HG02852 (cell line): ENCODE measurements around the gene LRMDA.

Experiments used
- ATAC-seq: cut with Tn5 transposase; IDR thresholded peaks from one replicate; pipeline ENCODE4 v1.9.1; 2021; ENCODE audit warnings: mild to moderate bottlenecking, moderate library complexity; ENCODE audit not compliant: unreplicated experiment

LRMDA gene

DNA sequence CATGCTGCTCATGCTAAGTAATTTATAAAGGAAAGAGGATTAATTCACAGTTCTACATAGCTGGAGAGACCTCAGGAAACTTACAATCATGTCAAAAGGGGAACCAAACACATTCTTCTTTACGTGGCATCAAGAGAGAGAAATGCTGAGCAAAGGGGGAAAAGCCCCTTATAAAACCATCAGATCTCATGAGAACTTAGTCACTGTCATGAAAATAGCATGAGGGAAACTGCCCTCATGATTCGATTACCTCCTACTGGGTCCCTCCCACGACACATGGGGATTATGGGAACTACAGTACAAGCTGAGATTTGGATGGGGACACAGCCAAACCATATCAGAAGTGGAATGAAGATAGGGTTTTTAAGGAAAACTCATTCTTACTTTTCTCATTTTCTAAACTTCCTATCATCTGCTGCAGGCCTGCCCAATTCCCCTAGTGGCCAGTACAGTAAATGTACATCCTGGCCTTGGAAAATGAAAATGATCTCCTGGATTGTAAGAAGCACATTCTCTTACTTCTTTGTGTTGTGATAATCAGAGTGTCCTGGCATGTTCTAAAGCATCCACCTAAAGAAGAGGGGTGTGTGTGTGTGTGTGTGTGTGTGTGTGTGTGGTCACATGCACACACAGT, 421.5 kb downstream of the LRMDA start:
- ATAC-seq: no peak

DNA sequence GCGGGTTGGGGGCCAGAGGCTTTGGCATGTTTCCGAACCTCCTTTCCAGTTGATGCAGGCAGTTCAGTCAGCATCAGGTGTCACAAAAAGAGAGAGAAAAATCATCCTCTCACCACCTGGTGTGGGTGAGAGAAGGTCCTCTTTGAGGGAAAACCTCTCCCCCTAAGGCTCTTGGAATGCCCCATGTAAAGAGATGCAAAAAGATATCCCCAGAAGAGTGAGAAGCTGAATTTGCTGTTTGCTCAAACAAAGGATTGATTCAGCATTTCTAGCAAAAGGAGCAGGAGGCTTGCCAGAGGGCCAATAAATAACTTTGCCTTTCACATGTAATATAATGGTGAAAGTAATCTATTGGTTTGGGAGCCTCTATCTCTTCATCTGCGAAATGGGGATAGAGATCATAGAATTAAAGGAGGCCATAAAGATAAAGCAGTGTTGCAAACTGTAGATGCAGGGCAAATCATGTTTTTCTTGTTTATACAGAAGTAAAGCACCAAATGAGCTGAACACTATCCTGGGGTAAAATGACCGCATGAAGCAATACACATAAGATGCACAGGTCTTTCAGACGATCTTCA, 425.9 kb downstream of the LRMDA start:
- no peak for ATAC-seq

DNA sequence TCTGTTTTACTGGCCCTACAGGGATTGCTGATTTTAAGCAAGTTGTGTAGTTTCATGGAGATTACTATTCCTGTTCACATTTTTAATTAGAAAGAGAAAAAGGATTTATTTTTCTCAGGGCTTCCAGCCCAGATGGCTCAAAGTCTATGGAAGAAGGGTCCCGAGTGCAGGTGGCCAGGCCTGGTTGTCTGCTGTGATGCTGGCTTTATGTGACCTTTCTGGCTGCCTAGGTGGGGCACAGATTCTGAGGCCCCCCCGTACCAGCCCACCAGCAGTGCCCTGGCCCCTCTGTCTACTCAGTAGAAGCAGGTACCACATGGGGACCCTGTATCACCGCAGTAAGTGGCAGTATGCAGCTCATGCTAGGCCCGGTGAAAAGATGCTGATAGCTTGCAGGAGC, 426.5 kb downstream of the LRMDA start:
- no peak for ATAC-seq

DNA sequence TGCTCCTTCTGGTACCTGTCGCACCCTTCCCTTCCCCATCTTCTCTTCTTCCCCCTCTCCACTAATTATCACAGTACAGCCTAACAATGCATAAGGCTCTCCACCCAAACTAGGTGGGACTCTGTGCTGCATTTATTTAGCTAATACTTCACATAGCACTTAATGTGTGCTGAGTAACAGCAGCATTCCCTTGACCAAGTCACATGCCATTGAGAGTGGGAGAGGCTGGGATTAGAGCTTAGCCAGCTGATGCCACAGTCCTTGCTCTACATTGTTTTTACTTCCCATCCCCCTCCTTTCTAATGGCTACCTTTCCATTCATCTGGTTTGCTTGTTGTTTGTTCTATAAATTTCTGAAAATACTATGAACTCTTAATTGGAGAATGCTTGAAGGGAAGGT, 426.9 kb downstream of the LRMDA start:
- no peak for ATAC-seq

DNA sequence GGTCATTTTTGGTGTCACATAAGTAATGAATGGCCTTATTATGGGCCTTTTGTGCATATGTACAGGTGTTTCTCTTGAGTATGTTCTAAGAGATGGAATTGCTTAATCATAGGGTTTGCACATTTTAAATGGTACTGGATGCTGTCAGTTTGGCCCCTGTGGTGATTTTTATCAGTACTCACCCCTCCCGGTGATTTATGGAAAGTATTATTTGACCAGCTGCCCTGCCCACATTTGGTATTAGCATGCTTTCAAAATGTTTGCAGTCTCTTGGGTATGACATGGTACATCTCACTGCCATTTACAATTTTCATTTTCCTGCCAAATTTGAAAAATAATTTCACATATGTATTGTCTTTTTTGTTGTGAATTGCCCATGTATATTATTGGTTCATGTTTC, 427.7 kb downstream of the LRMDA start:
- ATAC-seq: no peak

DNA sequence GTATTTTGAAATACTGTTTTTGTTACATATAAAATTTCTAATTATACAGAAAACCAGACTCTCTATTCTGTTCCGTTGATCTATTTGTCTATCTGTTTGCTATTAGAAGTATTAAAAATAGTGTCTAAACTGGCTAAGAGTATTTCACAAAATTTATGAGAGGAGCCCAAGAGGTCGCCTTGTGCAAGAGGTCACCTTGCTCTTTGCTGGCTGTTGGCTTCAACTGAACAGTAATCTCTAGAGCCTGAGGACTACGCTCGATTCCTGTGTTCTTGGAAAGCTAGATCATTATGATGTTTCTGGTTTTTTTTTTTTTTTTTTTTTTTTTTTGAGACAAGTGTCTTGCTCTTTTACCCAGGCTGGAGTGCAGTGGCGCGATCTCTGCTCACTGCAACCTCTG, 428.6 kb downstream of the LRMDA start:
- no peak for ATAC-seq

DNA sequence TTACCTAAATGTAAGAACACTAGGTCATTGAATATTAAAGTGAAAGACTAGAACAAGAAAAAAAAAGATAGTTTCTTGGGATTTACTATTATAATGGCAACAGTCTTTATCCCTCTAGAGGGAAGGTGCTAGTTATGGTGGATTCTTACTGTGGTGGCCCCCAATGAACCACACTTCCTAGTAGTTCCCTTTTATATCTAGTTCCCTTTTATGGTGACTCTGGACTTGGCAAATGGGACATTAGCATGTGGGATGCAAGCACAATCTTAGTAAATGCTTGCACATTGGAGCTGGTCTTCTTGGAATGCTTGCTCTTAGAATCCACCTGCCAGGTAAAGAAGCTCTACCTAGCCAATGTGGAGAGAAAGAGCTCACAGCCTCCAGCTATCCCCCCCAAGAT, 430.2 kb downstream of the LRMDA start:
- no peak for ATAC-seq

DNA sequence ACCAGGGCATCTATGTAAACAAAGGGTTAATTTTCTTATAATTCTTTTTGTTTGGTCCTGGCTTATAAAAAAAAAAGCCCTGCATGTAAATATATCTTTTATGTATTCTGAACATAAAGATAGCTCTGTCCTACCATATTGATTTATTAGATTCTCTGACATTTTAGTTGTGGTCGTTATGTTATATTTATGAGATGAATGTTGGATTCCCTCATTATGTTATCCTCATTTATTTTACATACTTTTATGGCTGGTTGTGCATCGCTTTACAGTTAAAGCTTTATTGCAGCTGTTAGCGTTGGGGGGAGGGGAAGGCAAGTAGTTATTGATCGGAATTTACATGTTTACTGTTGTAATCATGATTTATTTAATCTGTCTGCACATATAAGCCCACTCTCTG, 431.5 kb downstream of the LRMDA start:
- ATAC-seq: no peak

DNA sequence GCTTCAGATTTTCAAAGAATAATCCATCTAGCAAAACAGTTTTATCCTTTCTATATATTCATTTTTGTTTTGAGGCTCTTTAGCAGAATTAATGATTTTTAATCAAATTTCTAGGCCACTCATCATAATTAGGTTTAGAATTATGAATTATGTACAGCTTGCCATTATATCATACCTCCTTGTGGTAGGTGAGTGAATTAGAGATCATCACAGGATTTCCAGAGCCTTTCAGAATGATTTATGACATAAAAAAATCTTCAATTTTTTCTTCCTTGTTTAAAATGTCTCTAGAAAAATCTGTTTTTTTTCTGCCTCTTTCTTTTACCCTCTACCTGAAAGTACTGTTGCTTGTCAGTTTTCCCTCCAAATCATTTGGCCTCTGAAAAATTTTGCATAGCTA, 433.3 kb downstream of the LRMDA start:
- no peak for ATAC-seq

DNA sequence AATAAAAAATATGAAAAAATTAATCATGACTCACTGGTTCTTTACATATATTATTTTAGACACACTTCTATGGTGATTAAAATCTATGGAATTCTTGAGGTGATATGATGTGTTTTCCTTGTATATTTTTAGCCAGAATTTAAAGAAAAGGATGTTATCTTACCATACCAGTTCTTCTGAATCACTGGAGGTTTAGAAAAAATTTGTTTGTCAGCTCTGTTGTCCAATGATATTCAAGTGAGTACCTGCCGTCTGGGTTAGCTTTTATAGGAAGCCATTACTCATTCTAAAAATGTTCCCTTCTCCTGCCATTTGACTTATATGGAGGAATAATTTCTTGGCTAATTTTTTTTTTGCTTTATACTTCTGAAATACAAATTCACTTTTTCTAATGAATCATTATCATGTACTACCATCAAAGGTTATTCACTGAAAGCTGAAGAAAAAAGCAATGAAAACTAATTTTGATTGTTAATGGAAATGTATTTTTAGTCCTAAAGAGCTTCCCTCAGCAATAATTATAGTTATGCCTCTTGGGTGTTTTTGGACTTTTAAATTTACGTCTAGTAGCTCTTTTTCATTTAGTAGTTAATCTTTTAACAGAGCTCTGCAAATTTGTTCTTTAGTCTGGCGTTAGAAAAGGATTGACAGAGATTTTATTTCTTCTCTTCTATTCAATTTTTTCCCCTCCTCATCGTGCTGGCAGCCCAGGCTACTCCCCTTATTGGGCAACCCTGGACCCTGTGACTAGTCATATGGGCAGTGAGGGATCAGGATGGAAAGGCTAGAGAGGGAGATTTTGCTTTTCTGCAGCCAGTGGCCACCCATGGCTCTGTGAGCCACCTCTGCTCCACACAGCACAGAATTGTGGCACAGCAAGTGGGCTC, 434.2 kb downstream of the LRMDA start:
- no peak for ATAC-seq

DNA sequence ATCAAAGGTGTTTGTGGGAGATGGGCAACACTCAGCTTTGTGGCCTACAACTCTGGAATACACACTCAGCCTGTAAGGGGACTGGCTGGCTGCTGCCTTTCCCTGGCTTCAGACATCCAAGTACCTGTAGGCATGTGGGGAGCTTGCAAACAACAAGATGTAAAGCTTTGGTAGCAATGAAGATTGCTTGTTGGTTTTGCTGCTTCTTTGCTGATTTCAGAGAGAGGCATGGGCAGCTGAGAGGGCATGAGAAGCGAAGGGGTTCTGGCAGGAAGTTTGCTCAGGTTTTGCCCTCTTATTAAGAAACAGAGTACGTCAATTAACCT, 434.8 kb downstream of the LRMDA start:
- no peak for ATAC-seq

DNA sequence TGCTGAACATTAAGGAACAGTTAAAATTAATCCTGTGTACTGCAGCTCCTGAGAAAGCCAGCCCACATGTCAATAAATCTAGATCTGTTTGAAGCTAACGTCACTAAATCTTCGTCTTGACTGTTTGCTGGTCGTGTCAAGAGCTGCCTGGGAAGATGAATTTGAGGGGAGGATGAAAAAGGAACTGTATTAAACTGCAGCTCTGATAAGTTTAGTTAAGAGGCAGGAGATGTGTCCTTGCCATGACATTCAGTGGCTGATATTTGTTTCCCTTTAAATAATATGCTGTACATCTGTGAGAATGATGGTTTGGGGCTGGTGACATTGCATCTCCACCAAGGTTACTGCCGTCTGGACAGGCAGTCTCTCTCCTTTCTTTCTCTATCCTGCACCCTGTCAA, 435.3 kb downstream of the LRMDA start:
- ATAC-seq: no peak

DNA sequence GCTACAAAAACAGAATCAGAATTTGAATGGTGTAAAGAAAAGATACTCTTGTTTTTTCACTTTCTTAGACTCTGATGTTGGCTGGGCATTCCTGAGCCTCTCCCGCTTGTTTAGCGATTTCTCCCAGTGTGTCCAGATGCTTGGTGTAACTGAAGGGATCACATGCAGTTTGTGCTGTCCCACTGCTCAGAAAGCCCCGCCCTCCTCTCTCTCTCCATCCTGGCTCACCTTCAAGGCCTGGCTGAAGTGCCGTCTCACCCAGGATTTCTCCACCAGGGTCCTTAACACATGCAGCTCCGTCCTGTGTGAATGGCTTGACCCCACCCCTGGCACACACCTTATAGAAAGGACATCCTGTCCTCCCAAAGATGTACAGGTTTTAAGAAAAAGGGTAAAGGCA, 437.1 kb downstream of the LRMDA start:
- no peak for ATAC-seq

DNA sequence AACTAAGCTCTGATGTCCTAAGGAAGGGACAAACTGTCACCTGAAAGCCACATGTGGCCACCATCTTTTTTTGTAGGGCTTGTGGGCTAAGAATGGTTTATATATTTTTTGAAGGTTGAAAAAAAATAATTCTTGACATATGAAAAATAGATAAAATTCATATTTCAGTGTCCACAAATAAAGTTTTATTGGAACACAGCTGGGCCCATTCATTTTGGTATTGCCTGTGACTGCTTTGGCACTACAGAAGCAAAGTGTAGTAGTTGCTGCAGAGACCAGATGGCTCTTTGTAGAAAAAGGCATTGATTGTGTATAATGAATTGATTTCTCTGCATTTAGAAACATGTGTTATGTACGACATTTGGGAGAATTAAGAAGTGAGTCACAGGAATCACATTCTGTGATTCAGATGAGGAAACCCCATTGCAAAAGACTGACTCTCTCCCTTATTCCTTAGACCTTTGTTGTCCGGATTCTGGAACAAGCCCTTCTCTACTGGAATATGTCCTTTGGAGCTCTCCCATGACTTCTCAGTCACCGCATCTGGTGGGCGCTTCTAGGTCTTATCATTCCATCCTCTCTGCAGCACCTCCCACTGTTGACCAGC, 438.7 kb downstream of the LRMDA start:
- no peak for ATAC-seq

DNA sequence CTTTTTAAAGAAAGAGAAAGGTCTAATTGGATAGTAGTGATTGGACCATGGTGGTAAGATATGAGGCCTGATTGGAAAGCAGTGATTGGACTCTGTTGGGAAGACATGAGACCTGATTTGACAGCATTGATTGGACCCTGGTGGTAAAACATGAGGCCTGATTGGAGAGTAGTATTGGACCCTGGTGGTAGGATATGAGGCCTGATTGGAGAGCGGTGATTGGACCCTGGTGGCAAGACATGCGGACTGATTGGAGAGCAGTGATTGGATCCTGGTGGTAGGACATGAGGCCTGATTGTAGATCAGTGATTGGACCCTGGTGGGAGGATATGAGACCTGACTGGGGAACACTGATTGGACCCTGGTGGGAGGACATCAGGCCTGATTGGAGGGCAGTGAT, 444.3 kb downstream of the LRMDA start:
- no peak for ATAC-seq

DNA sequence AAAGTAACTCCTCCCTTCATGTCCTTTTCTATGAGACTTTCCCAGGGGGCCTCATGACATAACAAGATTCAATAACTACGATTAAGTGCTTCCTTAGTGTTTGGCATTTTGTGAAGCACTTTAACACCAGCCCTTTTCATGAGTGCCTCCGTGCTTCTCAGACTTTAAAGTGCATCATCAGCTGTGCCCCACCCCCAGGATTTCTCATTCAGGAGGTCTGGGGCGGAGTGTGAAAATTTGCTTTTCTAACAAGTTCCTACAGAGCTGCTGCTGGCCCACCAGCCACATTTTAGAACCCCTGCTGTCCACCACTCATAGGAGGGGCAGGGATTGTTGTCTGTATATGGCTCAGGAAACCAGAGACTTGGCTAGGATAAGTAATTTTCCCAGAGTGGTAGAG, 445.3 kb downstream of the LRMDA start:
- ATAC-seq: no peak

DNA sequence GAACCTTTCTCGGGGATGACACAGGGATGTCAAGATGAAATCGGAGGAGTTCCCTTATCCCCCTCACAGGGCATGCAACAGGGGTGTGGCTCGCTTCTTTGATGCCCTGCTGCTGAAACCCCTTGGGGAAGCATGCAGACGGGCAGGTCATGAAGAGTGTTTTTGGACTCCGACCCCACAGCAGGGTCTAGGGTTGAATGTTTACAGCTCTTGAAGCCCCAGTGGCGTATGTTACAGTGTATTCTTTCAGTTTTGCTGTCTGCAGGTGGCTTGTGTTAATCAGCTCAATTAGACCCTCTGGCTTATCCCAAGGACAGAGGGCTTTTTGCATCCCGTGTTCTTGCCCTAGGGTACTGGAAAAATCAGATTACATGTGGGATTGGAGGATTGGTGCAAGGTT, 446.5 kb downstream of the LRMDA start:
- ATAC-seq: no peak

DNA sequence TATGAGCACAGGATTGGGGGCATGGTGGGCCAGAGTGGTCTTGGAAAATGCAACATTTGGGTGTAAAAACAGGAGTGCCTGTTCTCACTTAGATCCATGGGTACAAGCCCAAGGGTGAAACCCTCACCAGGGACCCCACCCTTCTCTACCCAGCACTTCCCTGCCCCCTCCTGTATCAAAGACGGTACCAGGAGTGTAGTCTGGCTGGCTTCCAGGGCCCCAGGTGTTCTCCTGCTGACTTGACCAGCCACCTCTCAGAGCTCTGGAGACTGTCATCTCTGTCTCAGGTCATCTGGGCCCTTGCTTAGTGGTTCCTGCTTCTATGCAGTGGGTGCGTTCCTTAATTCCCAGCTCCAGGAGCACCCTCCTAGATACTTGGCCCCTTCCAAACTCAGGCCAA, 447.2 kb downstream of the LRMDA start:
- ATAC-seq: no peak

DNA sequence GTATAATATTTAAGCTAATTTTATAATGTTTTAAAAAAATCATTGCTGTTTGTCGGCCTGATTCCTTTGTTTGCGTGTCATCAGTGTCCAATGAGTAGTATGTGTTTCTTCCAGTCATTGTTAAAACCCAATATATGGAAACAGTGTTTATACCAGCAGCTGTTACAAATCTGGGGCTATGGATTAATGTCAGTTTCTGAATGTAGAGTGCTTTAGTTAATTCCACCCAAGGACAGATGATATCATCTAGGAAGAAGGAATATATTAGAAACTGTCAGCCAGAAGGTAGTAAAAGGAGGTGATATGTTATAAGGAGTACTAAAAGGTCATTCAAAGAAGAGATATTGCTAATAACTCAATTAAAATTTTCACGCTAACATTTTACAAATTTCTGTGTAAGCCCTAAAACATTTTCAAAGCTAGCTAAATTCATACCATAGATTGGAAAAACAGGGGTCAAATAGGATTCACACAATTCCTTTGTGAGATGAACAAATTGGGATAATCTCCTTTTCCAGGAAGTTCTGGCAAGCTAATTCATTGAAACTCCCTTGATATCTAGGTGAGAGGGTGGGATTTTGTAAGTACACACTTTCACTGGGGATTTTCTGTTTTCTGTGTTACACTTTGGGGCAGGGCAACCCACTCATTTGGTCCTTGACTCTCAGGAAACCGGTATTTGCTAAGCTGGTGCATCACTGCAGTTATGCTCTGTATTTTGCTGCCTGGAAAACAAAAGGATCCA, 448.8 kb downstream of the LRMDA start:
- no peak for ATAC-seq

DNA sequence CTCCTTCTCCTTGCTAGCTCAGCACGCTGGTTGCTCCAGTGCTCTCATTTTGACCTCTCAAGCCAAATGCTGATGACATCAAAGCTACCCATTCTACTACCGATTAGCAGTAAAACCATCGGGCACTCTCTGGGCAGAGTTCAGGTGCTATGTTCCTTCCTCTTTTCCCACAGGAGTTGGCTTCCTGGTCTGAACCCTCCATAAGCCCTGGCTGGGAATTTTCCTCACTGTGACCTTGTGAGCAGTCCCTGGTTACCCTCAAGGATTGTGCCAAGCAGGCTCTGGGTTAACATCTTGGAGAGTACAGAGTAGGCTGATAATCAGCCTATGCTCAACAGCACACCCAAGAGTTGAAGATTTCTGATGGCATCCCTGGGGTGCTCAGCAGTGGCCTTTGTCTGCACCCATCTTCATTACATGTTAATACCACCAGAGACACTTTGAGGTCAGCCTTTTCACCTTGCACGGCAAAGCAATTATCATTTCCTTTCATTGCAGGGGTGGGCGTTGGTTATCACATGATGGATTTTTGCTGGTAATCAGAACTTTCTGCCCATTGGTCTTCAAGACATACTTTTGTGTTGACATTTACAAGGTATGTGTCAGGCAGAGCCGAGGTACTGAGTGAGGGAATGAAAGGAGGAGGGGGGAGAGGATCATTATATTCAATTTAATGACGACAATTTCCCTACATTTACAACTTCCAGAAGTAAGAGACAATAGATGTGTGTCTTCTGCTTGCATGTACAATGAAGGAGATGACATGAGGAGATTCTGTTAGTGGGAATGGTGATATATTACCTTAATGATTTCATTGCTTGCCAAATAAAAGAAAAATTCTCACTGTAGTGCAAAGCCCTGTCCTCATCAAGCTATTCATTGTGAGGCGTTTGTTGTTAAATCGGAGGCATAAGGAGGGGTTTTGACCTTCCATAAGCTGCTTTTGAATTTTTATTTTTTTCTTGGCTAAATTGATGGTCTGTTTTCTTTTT, 452.0 kb downstream of the LRMDA start:
- ATAC-seq: no peak
